Measurements from ENCODE around the gene NOX5. TPM values are rescaled to one million over a fixed set of nuclear protein-coding genes. Genes with fewer than 3 reads are reported as not detected.

Gene NOX5
- total and polyA plus RNA-seq, 10 of the 15 experiments (the other 5 are each of a cell fraction or from before 2014, with no cell fraction given): not detected

GRCh38 chr15:68979006-68979405 lies 35.5 kb upstream of the NOX5 start:
- CTCF ChIA-PET: no interaction called here
- FAIRE-seq (no peak), ATAC-seq (no peak), DNase-seq (ENCODE audit: low read depth, low spot score) (no peak)
- no TSS peak for BruUV-seq (replicated peaks)
- POLR2A ChIA-PET: no interaction called here
- no peaks in the 10 kb centered on the region for H4K20me1 ChIP-seq (ENCODE audit: control insufficient read depth, insufficient read depth)
- no peaks in the 10 kb centered on the region for H3K36me3 ChIP-seq (ENCODE audit: control insufficient read depth in 2 of 2, insufficient read depth in 2 of 2, low read length in 1 of 2)
- intact Hi-C loops (cut with micrococcal nuclease; ENCODE audit: unreplicated experiment) (no loop called here), in situ Hi-C loops (cut with MboI) (no loop called here)
- no peak overlapping the region for H3K9ac ChIP-seq (ENCODE audit: control insufficient read depth, insufficient read depth, low read length)
- 33% methylated on average over 3 of the region's 3 CpGs for WGBS (ENCODE audit: insufficient coverage, insufficient replicate concordance, low lambda C conversion rate, missing lambda C conversion rate)
- SMC1A ChIA-PET (ENCODE audit: uncharacterized antibody, unreplicated experiment): no interaction called here
- no peak overlapping the region for H2AFZ ChIP-seq (ENCODE audit: control insufficient read depth, low read depth, low read length)
- no peaks in the 10 kb centered on the region for H3K79me2 ChIP-seq (ENCODE audit: control insufficient read depth, insufficient read depth, low read length)
- no peak overlapping the region for H3K4me3 ChIP-seq
- no peak overlapping the region for H3K4me2 ChIP-seq (ENCODE audit: control insufficient read depth, insufficient read depth)
- RAD21 ChIA-PET (ENCODE audit: unreplicated experiment): no interaction called here
- no peaks in the 10 kb centered on the region for H3K4me1 ChIP-seq (ENCODE audit: control insufficient read depth, insufficient read depth, low read length)
- H3K9me3 ChIP-seq (replicated peaks; ENCODE audit: control insufficient read depth, insufficient read depth, low read length): no peaks in the 10 kb centered on the region
- H3K27ac ChIP-seq (ENCODE audit: control insufficient read depth, insufficient read depth): no peak overlapping the region
- H3K27me3 ChIP-seq (replicated peaks in 1 of 2; ENCODE audit: control insufficient read depth in 2 of 2, insufficient read depth in 2 of 2, low read length in 1 of 2): no peaks in the 10 kb centered on the region; a peak in 1 of 4 replicates
- TF ChIP-seq ZNF622 (IDR thresholded peaks at IDR 0.05): no peak
- TF ChIP-seq CHD4 (IDR thresholded peaks at IDR 0.05): no peak
- TF ChIP-seq RBBP5 (conservative IDR thresholded peaks at IDR 0.05): no peak
- no peak for TF ChIP-seq NR2C1 (IDR thresholded peaks at IDR 0.05)
- TF ChIP-seq EED (IDR thresholded peaks at IDR 0.05; ENCODE audit: low read depth): no peak
- no peak for TF ChIP-seq SREBF1 (IDR thresholded peaks at IDR 0.05; ENCODE audit: low read length)
- no peak for TF ChIP-seq STAT1 (conservative IDR thresholded peaks at IDR 0.05)
- no peak for TF ChIP-seq NKRF (conservative IDR thresholded peaks at IDR 0.05)
- no peak for TF ChIP-seq PML (IDR thresholded peaks at IDR 0.05; ENCODE audit: low read length)
- TF ChIP-seq NR2C2 (IDR thresholded peaks at IDR 0.05; ENCODE audit: borderline replicate concordance, control insufficient read depth, insufficient read length, low read depth): no peak
- no peak for TF ChIP-seq SP1 (IDR thresholded peaks at IDR 0.05; ENCODE audit: low read depth, low read length)
- no peak for TF ChIP-seq NFYA (IDR thresholded peaks at IDR 0.05; ENCODE audit: borderline replicate concordance, low read depth, low read length)
- no peak for TF ChIP-seq CHD2 (IDR thresholded peaks at IDR 0.05; ENCODE audit: borderline replicate concordance, low read depth, low read length)
- TF ChIP-seq ZSCAN29 (IDR thresholded peaks at IDR 0.05): no peak
- no peak for TF ChIP-seq ZBTB4 (CRISPR knock-in tag; IDR thresholded peaks at IDR 0.05)
- no peak for TF ChIP-seq TCF12 (IDR thresholded peaks at IDR 0.05; ENCODE audit: low read depth, low read length)
- TF ChIP-seq, protein P1, sequence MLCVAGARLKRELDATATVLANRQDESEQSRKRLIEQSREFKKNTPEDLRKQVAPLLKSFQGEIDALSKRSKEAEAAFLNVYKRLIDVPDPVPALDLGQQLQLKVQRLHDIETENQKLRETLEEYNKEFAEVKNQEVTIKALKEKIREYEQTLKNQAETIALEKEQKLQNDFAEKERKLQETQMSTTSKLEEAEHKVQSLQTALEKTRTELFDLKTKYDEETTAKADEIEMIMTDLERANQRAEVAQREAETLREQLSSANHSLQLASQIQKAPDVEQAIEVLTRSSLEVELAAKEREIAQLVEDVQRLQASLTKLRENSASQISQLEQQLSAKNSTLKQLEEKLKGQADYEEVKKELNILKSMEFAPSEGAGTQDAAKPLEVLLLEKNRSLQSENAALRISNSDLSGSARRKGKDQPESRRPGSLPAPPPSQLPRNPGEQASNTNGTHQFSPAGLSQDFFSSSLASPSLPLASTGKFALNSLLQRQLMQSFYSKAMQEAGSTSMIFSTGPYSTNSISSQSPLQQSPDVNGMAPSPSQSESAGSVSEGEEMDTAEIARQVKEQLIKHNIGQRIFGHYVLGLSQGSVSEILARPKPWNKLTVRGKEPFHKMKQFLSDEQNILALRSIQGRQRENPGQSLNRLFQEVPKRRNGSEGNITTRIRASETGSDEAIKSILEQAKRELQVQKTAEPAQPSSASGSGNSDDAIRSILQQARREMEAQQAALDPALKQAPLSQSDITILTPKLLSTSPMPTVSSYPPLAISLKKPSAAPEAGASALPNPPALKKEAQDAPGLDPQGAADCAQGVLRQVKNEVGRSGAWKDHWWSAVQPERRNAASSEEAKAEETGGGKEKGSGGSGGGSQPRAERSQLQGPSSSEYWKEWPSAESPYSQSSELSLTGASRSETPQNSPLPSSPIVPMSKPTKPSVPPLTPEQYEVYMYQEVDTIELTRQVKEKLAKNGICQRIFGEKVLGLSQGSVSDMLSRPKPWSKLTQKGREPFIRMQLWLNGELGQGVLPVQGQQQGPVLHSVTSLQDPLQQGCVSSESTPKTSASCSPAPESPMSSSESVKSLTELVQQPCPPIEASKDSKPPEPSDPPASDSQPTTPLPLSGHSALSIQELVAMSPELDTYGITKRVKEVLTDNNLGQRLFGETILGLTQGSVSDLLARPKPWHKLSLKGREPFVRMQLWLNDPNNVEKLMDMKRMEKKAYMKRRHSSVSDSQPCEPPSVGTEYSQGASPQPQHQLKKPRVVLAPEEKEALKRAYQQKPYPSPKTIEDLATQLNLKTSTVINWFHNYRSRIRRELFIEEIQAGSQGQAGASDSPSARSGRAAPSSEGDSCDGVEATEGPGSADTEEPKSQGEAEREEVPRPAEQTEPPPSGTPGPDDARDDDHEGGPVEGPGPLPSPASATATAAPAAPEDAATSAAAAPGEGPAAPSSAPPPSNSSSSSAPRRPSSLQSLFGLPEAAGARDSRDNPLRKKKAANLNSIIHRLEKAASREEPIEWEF (IDR thresholded peaks at IDR 0.05; ENCODE audit: insufficient replicate concordance, low read depth, low read length): no peak
- TF ChIP-seq ESRRA (IDR thresholded peaks at IDR 0.05; ENCODE audit: low read length): no peak
